Measurements from ENCODE around the gene LTBP3.

DNA sequence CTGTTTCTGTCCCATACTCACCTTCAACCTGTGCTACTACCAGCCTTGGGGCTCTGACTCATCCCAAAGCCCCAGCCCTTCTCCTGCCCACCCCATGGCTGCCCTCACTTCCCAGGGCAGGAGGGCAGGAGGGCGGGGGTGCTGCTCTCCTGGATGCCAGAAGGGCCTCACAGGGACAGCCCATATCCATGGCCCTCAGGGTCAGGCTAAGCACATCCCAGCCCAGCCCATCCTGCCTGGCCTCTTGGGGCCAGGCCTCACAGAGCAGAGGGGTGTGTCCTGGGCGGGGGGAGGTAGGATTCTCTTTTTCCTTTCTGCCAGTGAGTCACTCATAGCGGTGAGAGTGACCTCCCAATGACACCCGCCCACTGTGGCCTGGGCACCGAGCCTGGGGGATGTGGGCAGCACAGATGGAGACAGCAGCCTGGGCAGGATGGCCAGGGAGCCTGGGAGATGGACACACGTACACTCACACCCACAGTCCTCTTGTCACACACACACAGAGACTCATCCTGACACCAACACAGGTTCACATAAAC, 2.4 kb downstream of the LTBP3 start:
- TF ChIP-seq, protein P1, sequence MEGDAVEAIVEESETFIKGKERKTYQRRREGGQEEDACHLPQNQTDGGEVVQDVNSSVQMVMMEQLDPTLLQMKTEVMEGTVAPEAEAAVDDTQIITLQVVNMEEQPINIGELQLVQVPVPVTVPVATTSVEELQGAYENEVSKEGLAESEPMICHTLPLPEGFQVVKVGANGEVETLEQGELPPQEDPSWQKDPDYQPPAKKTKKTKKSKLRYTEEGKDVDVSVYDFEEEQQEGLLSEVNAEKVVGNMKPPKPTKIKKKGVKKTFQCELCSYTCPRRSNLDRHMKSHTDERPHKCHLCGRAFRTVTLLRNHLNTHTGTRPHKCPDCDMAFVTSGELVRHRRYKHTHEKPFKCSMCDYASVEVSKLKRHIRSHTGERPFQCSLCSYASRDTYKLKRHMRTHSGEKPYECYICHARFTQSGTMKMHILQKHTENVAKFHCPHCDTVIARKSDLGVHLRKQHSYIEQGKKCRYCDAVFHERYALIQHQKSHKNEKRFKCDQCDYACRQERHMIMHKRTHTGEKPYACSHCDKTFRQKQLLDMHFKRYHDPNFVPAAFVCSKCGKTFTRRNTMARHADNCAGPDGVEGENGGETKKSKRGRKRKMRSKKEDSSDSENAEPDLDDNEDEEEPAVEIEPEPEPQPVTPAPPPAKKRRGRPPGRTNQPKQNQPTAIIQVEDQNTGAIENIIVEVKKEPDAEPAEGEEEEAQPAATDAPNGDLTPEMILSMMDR (IDR thresholded peaks at IDR 0.05; ENCODE audit: insufficient read depth, low read length, poor library complexity, severe bottlenecking): no peak
- TF ChIP-seq EZH2phosphoT487 (conservative IDR thresholded peaks at IDR 0.05; ENCODE audit: low read length): no peak
